ENCODE measurements around the gene GLYATL3.

The GLYATL3 gene

GRCh38 chr6:49548613-49549304, 49.0 kb downstream of the GLYATL3 start:
- DNase-seq: no peak

GRCh38 chr6:49549691-49550491, 50.2 kb downstream of the GLYATL3 start:
- DNase-seq: no peak

GRCh38 chr6:49550492-49551077, 50.9 kb downstream of the GLYATL3 start, which contains the start of gene C6orf141:
Gene C6orf141 (plus strand): TSS chr6:49550668. CDS start chr6:49550793, 125 bp downstream.
- DNase-seq: no peak

- DNase-seq: no peak
Measured at GRCh38 chr6:49551078-49551865, 51.5 kb downstream of the GLYATL3 start.

GRCh38 chr6:49551866-49552129, 52.1 kb downstream of the GLYATL3 start:
- no peak for DNase-seq

DNA sequence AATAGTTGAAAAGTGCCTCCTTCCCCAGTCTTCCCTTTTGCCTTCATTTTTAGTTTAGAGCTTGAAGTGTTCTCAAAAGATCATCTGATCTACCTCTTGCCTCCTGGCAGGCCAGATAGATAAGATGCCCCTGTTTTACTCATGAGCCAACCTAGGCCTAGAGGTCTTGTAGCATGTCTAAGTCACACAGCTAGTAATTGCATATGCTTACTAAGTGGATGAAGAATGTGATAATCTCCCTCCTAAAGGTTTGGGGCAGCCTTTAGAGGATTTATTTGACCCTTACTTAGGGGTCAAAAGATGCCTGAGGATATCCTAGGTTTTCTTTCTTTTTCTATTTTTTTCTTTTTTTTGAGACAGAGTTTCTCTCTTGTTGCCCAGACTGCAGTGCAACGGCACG, 52.9 kb downstream of the GLYATL3 start:
- no peak for DNase-seq

GRCh38 chr6:49553384-49553783, 53.7 kb downstream of the GLYATL3 start:
- DNase-seq: no peak

- DNase-seq: no peak
Measured at GRCh38 chr6:49555951-49556350, 56.2 kb downstream of the GLYATL3 start.

GRCh38 chr6:49556429-49556837, 56.7 kb downstream of the GLYATL3 start:
- no peak for DNase-seq

DNA sequence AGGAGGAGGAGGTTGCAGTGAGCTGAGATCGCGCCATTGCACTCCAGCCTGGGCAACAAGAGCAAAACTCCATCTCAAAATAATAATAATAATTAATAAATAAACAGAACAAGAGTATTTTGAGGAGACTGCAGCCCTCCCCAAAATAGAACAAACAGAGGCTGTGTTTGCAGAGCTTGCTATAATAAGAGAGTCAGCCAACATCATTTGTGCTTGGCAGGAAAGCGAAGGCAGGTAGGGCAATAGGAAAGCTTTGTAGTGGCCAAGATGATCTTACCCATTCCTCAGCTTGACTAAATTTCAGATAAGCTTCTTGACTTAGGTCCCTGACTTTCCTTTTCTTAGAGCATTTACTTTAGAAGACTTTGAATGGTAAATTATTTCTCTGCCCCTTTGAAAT, 57.5 kb downstream of the GLYATL3 start:
- DNase-seq: no peak

DNA sequence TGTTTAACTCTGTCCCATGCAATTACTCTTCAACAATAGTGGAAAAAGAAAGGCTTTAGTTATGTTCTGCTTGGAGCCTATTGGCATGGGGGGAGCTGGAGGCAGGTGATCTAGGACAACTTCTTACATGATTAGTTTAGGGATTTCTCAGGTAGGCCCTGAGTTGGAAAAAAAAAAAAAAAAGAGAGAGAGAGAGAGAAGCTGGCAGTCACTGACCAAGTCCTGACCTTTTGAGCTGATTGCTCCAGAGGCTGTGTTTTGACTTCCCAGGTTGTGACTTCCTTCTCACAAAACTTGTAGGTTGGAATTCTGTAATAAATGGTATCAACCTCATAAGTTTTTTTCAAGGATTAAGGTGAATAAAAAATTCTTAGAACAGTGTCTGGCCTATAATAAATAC, 58.5 kb downstream of the GLYATL3 start:
- no peak for DNase-seq

DNA sequence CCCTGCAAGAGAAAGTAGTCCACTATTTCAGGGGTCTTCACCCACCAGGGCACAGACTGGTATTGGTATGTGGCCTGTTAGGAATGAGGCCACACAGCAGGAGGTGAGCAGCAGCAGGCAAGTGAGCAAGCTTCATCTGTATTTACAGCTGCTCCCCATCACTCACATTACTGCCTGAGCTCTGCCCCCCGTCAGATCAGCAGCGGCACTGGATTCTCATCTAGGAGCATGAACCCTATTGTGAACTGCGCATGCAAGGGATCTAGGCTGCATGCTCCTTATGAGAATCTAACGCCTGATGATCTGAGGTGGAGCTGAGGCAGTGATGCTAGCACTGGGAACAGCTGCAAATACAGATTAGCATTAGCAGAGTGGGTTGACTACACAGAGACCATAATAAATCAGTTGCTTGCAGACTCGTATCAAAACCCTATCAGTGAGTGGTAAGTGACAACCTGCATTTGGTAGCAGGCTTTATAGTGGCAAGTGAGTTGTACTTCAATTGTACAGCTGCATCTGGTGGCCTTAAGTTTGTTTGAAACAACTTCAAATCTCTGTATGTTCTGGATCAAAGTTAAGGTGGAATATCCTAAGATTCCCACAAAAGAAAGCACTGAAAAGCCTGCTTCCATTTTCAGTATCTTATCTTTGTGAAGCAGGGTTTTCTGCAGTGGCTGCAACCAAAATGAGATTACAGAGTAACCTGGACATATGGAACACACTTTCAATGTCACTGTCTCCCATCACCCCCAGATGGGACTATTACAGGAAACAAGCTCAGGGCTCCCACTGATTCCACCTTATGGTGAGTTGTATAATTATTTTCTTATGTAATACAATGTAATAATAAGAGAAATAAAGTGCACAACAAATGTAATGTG, 63.5 kb downstream of the GLYATL3 start:
- no peak for DNase-seq

GRCh38 chr6:49564552-49564951, 64.8 kb downstream of the GLYATL3 start:
- DNase-seq: no peak

DNA sequence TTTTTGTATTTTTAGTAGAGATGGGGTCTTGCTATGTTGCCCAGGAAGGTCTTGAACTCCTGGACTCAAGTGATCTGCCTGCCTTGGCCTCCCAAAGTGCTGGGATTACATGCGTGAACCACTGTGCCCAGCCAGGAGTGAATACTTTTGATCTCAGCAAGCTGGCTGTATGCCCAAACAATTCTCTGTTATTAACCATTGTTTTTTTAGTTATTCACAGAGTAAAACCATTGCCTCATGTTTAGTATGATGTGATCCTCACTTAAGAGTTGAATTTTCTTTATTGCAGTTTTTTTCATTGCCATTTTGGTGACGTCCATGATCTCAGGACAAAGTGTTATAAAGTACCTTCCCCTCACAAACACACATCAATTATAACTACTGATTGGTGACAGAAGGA, 65.5 kb downstream of the GLYATL3 start:
- DNase-seq: no peak

DNA sequence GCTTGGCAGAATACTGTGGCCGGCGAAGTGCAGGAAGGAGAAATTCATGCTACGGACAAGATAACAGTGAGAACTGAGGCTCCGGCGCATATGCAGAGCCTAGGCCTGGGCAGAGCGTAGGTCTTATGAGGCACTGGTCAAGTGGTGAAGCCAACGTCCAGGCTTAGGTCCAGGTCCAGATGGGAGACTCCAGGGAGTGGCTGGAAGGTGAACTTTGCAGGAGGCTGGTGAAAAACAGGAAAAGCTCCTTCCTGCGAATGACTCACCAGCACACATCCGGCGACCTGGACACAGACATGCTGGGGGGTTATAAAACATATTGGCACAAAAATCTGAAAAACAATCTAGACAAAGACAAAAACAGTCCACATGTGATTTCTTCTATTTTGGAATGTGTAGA, 66.1 kb downstream of the GLYATL3 start:
- DNase-seq: no peak

GRCh38 chr6:49570474-49571079, 70.9 kb downstream of the GLYATL3 start:
- no peak for DNase-seq

DNA sequence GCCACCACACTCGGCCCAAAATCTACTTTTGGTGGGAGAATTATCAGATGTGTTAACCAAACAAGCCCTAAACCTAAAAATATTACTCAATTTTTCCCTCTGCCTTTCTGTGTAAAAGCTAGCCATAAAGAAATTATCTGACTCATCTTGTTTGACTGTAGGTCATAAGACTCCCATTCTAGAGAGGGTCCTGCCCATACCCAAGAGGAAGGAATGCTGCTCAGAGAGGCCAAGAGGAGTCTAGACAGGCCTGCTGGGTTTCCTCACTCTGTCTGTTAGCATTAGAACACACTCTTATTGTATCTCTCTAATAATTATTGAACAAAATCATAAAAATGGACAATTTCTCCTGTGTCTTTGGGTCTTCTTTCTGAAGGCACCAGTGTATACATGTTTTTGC, 76.9 kb downstream of the GLYATL3 start:
- no peak for DNase-seq
